ENCODE results near the gene RNF146.
"Not testable (repeated sequence)": the region's sequence is repeated elsewhere in the genome, so short reads cannot be mapped to it uniquely, and the experiment has no call there.

RNF146 gene, protein sequence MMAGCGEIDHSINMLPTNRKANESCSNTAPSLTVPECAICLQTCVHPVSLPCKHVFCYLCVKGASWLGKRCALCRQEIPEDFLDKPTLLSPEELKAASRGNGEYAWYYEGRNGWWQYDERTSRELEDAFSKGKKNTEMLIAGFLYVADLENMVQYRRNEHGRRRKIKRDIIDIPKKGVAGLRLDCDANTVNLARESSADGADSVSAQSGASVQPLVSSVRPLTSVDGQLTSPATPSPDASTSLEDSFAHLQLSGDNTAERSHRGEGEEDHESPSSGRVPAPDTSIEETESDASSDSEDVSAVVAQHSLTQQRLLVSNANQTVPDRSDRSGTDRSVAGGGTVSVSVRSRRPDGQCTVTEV

GRCh38 chr6:127266178-127266891 lies at the start of gene RNF146:
TSS of gene RNF146 (plus strand) at chr6:127266864. CDS start at chr6:127280339, 13,475 bp downstream.
- DNase-seq (ENCODE audit: low read depth) = peak; percentile 86

DNA sequence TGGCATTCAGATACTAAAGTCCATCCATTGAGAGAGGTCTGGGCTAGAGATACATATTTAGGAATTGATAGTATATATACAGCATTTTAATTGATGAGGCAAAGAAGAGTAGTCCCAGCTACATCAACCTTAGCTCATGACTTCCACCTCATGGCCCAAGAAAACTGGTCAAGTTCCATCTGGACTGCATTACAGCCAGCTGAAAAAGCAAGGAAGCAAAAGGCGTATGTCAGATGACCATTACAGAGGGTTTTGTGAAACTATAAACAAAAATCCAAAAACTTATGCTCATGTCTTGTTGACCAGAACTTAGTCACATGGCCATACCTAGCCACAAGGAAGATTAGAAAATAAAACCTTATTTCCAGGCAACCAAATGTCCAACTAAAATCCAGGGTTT lies 46.8 kb upstream of the RNF146 start:
- no peak for DNase-seq (ENCODE audit: low read depth)

DNA sequence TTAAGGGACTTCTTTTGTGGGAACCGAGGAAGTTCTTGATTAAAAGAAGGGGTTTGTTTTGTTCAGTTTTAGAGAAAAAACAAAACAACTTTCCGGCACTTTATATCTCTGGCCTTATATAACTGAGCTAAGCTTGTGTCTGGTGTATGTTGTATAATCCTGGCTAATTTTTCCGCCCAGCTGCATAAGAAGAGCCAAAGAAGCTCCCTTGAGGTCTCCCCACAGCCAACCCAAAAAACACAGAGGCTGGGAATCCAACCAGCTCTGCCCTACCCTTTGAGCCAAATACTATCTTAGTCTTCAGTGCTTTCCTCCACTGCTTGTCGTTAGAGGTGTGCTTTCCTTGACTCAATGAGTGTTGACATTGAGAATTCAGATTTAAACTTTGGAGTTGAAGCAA lies 45.5 kb upstream of the RNF146 start:
- DNase-seq (ENCODE audit: low read depth) = no peak

- DNase-seq (ENCODE audit: low read depth) = no peak
These were observed 44.2 kb upstream of the RNF146 start for GRCh38 chr6:127222418-127222817.

DNA sequence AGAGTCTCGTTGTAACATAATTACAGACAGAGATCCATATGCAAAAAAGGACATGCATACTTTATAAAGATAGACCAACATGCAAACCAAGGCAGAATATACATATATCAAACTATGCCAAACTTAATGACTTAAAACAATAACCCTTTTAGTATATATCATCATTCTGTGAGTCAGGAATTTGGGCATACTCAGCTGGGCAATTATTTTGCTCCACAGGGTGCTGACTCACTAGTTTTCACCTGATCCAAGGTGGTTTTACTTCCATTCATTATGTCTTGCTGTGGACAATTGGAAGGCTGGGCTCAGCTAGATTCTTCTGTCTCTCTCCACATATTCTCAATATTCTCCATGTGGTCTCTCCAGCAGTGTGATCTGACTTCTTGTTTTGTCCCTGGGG lies 41.2 kb upstream of the RNF146 start:
- DNase-seq (ENCODE audit: low read depth) = no peak

- DNase-seq (ENCODE audit: low read depth) = not testable (repeated sequence)
These were observed 32.8 kb upstream of the RNF146 start for GRCh38 chr6:127233819-127234218.

GRCh38 chr6:127243501-127243900 lies 23.2 kb upstream of the RNF146 start:
- DNase-seq (ENCODE audit: low read depth) = no peak

DNA sequence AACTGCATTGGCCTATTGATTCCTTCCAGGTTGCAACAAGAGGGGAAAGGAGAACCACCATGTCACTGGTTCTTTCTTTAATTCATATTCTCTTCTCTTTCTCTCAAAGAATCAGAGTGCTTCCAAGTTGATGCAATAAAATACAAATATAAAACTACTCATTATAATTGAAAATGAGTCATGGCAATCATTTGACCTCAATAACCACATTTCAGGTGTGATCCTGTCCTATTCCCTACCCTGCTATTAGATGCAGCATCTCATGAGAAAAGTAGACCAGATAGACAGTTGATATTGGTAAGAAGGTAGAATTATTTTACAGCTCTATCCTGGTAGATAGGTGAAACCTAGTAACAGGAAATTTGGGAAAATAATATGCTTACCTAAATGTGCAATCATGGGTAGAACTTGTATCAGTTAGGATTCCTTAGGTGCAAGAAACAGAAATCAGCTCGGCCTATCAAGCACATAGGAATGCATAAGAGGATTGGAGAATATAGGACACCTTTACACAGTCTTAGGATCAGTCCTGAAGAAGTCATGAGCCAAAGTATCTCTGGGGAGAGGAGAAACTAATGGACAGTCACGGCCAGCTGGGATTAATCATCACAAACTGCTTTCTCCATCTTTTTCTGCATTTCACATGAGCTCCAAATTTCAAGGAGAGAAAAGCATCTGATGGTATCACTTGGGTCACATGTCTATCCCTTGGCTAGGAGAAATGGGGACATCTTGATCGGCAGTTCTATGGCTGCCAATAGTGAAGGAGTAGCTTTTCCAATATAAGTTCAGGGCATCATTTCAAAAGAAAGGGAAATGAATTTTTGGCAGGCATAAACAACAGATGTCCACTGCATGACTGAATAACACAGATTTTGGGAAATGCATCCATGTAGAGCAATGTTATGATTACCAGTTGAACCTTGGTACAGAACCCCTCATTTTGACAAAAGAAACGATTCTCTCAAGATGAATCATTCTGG lies 19.3 kb upstream of the RNF146 start:
- DNase-seq (ENCODE audit: low read depth) = no peak

DNA sequence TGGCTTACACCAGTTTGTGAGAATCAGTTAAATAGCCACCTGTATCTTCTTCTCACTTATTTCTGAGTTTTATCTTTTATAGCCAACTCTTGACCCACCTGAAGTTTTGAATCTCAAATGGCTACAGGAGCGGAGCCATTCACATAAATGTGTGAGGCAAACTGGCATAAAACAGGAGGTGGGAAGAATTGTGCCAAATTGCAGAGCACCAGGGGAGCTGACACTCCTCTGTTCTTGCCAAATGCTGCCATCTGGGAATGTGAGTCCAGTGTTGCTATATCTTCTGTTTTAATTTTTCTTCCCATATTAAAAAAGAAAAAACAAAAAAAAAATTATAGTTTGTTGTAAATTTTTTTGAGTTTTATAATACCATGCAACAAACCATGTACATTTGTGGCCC lies 17.0 kb upstream of the RNF146 start:
- no peak for DNase-seq (ENCODE audit: low read depth)

- no peak for DNase-seq (ENCODE audit: low read depth)
These were observed 11.4 kb upstream of the RNF146 start for GRCh38 chr6:127255286-127255685.

GRCh38 chr6:127262896-127263295 lies 3.8 kb upstream of the RNF146 start:
- no peak for DNase-seq (ENCODE audit: low read depth)

- DNase-seq (ENCODE audit: low read depth) = no peak
These were observed 3.2 kb upstream of the RNF146 start for GRCh38 chr6:127263481-127263880.

- peak; percentile 40 for DNase-seq (ENCODE audit: low read depth)
These were observed 405 bp downstream of the RNF146 start for GRCh38 chr6:127266892-127267645.

DNA sequence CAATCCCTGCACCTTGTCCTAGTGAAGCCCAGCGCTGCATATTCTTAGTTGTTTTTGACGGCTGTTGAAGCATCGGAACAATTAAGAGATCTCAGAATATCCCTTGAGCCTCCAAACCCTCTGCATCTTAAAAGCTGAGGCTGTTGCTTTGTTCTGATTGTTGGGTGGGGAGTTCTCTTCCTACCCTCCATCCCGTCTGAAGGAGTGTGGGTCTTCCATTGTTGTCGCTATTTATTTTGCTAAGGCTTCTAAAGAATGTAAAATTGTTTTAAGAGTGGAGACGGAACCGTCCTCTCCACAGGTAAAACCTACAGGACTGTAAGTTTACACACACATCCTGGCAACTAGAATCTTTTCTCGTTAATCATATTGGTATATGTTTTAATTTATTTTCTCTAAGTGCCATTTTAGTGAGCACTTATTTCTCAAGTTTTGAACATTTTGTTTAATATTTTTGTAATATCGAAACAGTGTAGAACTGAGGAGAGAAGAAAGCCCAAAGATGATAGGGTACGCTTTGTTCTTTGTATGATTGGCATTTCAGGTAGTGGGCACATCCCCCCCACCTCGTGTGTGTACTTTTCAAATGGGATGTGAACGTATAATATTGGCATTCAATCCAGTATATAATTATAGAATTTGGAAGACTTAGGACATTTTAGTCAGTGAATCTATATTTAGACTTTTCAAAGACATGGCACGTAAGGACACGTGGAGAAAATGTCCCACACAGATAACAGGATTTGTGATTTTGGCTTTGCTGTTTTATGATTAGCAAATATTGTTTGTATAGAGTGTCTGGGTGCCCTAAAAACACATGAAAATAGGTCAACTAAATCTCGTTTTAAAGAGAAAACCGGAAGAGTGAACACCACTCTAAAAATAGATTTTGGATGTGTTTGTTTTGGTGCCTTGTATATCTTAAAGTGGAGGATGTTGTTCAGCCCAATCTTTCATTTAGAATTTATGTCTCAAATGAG lies 1.3 kb downstream of the RNF146 start:
- no peak for DNase-seq (ENCODE audit: low read depth)

GRCh38 chr6:127272576-127272975 lies 5.9 kb downstream of the RNF146 start:
- DNase-seq (ENCODE audit: low read depth) = no peak

GRCh38 chr6:127273499-127273898 lies 6.8 kb downstream of the RNF146 start:
- no peak for DNase-seq (ENCODE audit: low read depth)

DNA sequence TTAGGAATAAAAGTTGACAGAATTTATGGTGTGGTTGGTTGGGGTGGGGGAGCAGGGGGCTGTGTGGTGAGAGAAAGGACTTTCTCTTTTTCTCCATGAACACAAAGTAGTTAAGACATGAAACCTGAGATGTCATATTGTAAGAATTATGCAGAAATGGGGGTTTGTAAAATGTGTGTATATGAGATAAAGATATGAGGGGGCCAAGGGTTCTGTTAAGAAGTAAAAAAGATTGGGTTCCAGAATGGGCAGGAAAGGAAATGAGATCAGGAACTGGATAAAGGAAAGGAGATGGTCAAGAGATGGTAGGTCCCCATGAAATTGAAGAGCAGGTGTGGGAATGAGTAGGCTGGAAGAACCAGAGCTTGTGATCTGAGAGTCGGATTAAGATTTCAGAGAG lies 9.7 kb downstream of the RNF146 start:
- no peak for DNase-seq (ENCODE audit: low read depth)

DNA sequence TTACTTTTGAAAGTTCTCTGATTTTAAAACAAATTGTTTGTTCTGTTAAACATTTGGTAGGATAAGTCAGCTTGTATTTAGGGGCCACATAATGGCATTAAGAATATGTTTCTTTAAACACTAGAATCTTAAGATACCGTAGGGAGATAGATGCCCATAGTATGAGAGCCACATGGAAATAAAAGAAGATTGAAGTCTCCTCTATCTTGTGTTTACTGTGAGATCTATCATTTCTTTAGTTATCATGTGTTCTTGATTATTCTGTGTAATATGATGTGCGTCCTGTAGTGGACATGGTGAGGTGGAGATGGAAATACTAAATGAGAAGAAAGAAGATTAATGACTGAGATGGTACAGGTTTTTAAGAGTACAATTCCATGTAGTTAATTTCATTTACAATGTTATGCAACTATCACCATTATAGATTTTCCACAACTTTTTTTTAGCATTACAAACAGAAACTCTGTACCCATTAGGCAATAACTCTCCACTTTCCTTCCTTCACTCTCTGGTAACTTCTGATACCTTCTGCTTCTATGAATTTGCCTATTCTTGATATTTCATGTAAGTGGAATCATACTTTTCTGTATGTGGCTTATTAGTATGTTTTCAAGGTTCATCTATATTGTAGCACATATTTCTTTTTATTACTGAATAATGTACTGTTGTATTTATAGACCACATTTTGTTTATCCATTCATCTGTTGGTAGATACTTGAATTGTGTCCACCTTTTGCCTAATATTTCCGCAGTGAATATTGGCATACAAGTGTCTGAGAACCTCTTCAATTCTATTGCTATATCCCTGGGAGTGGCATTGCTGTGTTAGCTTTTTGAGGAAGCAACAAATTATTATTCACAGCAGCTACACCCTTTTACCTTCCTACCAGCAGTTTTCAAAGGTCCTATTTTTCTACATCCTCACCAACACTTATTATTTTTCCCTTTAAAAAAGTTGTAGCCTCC lies 11.5 kb downstream of the RNF146 start:
- no peak for DNase-seq (ENCODE audit: low read depth)

DNA sequence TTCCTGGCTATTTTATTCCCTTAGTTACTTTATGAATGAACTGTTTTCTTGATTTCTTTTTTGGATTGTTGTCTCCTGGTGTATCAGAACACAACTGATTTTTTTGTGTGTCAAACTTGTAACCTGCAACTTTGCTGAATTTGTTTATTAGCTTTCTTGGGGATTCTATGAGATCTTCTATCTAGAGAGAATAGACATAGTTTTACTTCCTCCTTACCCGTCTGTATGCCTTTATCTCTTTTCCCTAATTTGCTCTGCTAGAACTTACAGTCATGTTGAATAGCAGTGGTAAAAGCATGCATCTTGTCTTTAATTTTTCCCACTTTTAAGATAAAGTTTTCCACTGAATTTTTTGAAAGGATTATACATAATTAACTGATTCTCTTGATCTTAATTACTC lies 13.2 kb downstream of the RNF146 start:
- DNase-seq (ENCODE audit: low read depth) = no peak

Data from iris pigment epithelial cell (primary cell).